Liver (tissue), 9 donors: ENCODE data around the gene SH2B3. TPM values are rescaled to one million over a fixed set of nuclear protein-coding genes. Genes with fewer than 3 reads are reported as not detected.
A peak's percentile ranks its signal among the peaks of the same experiment; 100 is the strongest.

Source experiments
- DNase-seq: peaks from one replicate; pipeline ENCODE4 v3.0.0-alpha.2; 2017; ENCODE audit warnings: low spot score
- H3K27ac ChIP-seq, 2 donors: one replicate each; pipeline ENCODE4 v1.7.0; 2013; ENCODE audit warnings: inconsistent platforms in 2 of 2, low read length in 2 of 2, control low read depth in 1 of 2, low read depth in 1 of 2, mild to moderate bottlenecking in 1 of 2
- H3K27me3 ChIP-seq, 4 donors: one replicate each; pipeline versions ENCODE4 v1.6.1 to v1.7.0; 2013; ENCODE audit warnings: low read length in 3 of 4, inconsistent platforms in 1 of 4, mild to moderate bottlenecking in 1 of 4, moderate library complexity in 1 of 4; ENCODE audit not compliant: control insufficient read depth in 4 of 4, insufficient read depth in 4 of 4
- H3K36me3 ChIP-seq, 4 donors: one replicate each; pipeline versions ENCODE4 v1.6.1 to v1.7.0; 2013; ENCODE audit warnings: low read length in 3 of 4, mild to moderate bottlenecking in 3 of 4, low read depth in 1 of 4, moderate library complexity in 1 of 4; ENCODE audit not compliant: control insufficient read depth in 4 of 4, insufficient read depth in 3 of 4
- H3K4me1 ChIP-seq, 4 donors: one replicate each; pipeline versions ENCODE4 v1.6.1 to v1.7.0; 2013; ENCODE audit warnings: low read length in 3 of 4, mild to moderate bottlenecking in 3 of 4, moderate library complexity in 1 of 4; ENCODE audit not compliant: control insufficient read depth in 4 of 4, insufficient read depth in 4 of 4
- H3K4me3 ChIP-seq, 3 donors: one replicate each; pipeline versions ENCODE4 v1.6.1 to v1.7.0; 2013; ENCODE audit warnings: low read length in 3 of 3, control low read depth in 1 of 3, low read depth in 1 of 3, mild to moderate bottlenecking in 1 of 3
- H3K9ac ChIP-seq, 2 donors: one replicate each; pipeline ENCODE4 v1.7.0; 2013; ENCODE audit warnings: low read length in 2 of 2, mild to moderate bottlenecking in 2 of 2, moderate library complexity in 2 of 2, control low read depth in 1 of 2, low read depth in 1 of 2
- H3K9me3 ChIP-seq, 4 donors: one replicate each; pipeline versions ENCODE4 v1.6.1 to v1.7.0; 2013; ENCODE audit warnings: low read length in 3 of 4; ENCODE audit not compliant: control insufficient read depth in 4 of 4
- EGR1 ChIP-seq, 2 donors: IDR thresholded peaks; 2 replicates each; pipeline ENCODE4 v1.6.1; 2016 to 2018; ENCODE audit warnings: antibody characterized with exemption in 2 of 2, low read depth in 2 of 2
- FOXA1 ChIP-seq: IDR thresholded peaks from 2 replicates; pipeline ENCODE4 v1.6.1; 2016; ENCODE audit warnings: antibody characterized with exemption
- FOXA2 ChIP-seq: IDR thresholded peaks from 2 replicates; pipeline ENCODE4 v1.6.1; 2016; ENCODE audit warnings: antibody characterized with exemption
- GABPA ChIP-seq, 2 donors: IDR thresholded peaks in 1 of 2; conservative IDR thresholded peaks in 1 of 2; 2 replicates each; pipeline ENCODE4 v1.6.1; 2016; ENCODE audit warnings: antibody characterized with exemption in 2 of 2, mild to moderate bottlenecking in 1 of 2, moderate library complexity in 1 of 2
- HNF4A ChIP-seq, 2 donors: conservative IDR thresholded peaks; 2 replicates each; pipeline ENCODE4 v1.6.1; 2016; ENCODE audit warnings: antibody characterized with exemption in 2 of 2, mild to moderate bottlenecking in 2 of 2
- HNF4G ChIP-seq: IDR thresholded peaks from 2 replicates; pipeline ENCODE4 v1.6.1; 2016; ENCODE audit warnings: antibody characterized with exemption
- JUND ChIP-seq, 2 donors: IDR thresholded peaks; 2 replicates each; pipeline ENCODE4 v1.6.1; 2016; ENCODE audit warnings: antibody characterized with exemption in 2 of 2
- NR2F2 ChIP-seq: IDR thresholded peaks from 2 replicates; pipeline ENCODE4 v1.6.1; 2016; ENCODE audit warnings: antibody characterized with exemption
- RAD21 ChIP-seq, 2 donors: IDR thresholded peaks; 2 replicates each; pipeline ENCODE4 v1.6.1; 2016; ENCODE audit warnings: antibody characterized with exemption in 2 of 2, mild to moderate bottlenecking in 2 of 2
- RXRA ChIP-seq, 2 donors: IDR thresholded peaks; 2 replicates each; pipeline ENCODE4 v1.6.1; 2017 to 2018; ENCODE audit warnings: antibody characterized with exemption in 2 of 2, mild to moderate bottlenecking in 1 of 2
- SP1 ChIP-seq: IDR thresholded peaks from 2 replicates; pipeline ENCODE4 v1.6.1; 2018; ENCODE audit warnings: antibody characterized with exemption, mild to moderate bottlenecking
- TAF1 ChIP-seq: conservative IDR thresholded peaks from 2 replicates; pipeline ENCODE4 v1.6.1; 2016; ENCODE audit warnings: antibody characterized with exemption, mild to moderate bottlenecking
- YY1 ChIP-seq: IDR thresholded peaks from 2 replicates; pipeline ENCODE4 v1.6.1; 2016; ENCODE audit warnings: antibody characterized with exemption, mild to moderate bottlenecking
- WGBS: extraction: QIAGEN DNeasy Blood & Tissue Kit; methylation state at CpG from one replicate; pipeline ENCODE4 v1.1.7; 2013; 5-methylcytosine and 5-hydroxymethylcytosine counted together
- polyA plus RNA-seq, 2 donors: library from polyadenylated mRNA; stranded (reverse) in 1 of 2; unstranded in 1 of 2; fragments of 200-250 nt in 1 of 2; fragments of >200 nt in 1 of 2; fragmentation: Nextera tagmentation in 1 of 2; extraction: Ambion mirVana in 1 of 2; gene quantifications; one replicate each; pipeline versions ENCODE4 v1.2.1 to v1.2.3, GENCODE V29; 2013 to 2015
- total RNA-seq, 2 donors: library from RNA; depleted of rRNA; stranded (reverse); fragments of >200 nt; gene quantifications; one replicate each; pipeline ENCODE4 v1.2.3, GENCODE V29; 2014
- TF ChIP-seq, protein P1 (sequence below): IDR thresholded peaks from 2 replicates; pipeline ENCODE4 v1.6.1; 2016; ENCODE audit warnings: antibody characterized with exemption
- TF ChIP-seq, protein P2 (sequence below): IDR thresholded peaks from 2 replicates; pipeline ENCODE4 v1.6.1; 2016; ENCODE audit warnings: antibody characterized with exemption, mild to moderate bottlenecking
- TF ChIP-seq, protein P3 (sequence below): IDR thresholded peaks from 2 replicates; pipeline ENCODE4 v1.6.1; 2016; ENCODE audit warnings: antibody characterized with exemption
- TF ChIP-seq, protein P4 (sequence below): IDR thresholded peaks from 2 replicates; pipeline ENCODE4 v1.6.1; 2016; ENCODE audit warnings: antibody characterized with exemption
- TF ChIP-seq, protein P5 (sequence below): fragments of 150-350 bp; IDR thresholded peaks from 2 replicates; pipeline ENCODE4 v1.5.1; 2017; ENCODE audit warnings: improper control_type of control experiment, low read depth, low read length; ENCODE audit not compliant: missing input control
- donor health status: healthy.
- donor health status: healthy.
- donor health status: healthy.
- donor health status: healthy.
- donor health status: healthy.

SH2B3 gene
- total and polyA plus RNA-seq, 4 donors = 4.4 to 18.7 (median 8.8) TPM

DNA sequence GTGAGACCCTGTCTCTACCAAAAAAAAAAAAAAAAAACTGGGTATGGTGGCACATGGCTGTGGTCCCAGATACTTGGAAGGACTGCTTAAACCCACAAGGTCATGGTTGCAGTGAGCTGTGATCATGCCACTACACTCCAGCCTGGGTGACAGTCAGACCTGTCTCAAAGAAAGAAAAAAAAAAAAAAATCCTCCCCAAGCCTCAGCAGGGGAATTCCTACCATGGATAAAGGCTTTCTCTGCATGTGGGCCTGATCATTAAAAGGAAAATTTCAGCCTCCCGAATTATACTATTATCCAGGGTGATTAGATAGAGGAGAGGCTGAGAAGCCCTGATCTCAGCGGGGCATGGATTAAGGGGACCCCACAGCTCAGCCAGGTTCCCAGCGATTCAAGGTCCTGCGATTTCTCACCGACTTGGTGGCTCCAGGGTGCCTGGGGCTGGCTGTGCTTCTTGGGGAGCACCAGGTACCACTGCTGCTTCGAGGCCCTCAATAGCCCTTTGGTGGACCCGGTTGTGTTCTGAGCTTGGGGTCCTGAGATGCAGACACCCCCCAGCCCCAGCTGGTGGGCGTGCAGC is 5.6 kb downstream of the SH2B3 start:
- WGBS = 91% methylated on average over 8 of the region's 8 CpGs
- Histone ChIP-seq H3K9me3 (no peaks in the 10 kb centered on the region), H3K9ac (no peak overlapping the region), H3K27me3 (no peaks in the 10 kb centered on the region), H3K36me3 (no peaks in the 10 kb centered on the region), H3K4me1 (peaks cover 15 to 71% (median 53%) of the 10 kb centered on the region in 4 donors), H3K4me3 (no peak overlapping the region), H3K27ac (peak overlapping the region; percentile 80 to 85)
- no peak for TF ChIP-seq HNF4A (conservative IDR thresholded peaks at IDR 0.05)
- no peak for TF ChIP-seq GABPA (IDR thresholded peaks at IDR 0.05 in 1 of 2, conservative IDR thresholded peaks at IDR 0.05 in 1 of 2)
- TF ChIP-seq, protein P1, sequence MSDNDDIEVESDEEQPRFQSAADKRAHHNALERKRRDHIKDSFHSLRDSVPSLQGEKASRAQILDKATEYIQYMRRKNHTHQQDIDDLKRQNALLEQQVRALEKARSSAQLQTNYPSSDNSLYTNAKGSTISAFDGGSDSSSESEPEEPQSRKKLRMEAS = no peak
- TF ChIP-seq, protein P2, sequence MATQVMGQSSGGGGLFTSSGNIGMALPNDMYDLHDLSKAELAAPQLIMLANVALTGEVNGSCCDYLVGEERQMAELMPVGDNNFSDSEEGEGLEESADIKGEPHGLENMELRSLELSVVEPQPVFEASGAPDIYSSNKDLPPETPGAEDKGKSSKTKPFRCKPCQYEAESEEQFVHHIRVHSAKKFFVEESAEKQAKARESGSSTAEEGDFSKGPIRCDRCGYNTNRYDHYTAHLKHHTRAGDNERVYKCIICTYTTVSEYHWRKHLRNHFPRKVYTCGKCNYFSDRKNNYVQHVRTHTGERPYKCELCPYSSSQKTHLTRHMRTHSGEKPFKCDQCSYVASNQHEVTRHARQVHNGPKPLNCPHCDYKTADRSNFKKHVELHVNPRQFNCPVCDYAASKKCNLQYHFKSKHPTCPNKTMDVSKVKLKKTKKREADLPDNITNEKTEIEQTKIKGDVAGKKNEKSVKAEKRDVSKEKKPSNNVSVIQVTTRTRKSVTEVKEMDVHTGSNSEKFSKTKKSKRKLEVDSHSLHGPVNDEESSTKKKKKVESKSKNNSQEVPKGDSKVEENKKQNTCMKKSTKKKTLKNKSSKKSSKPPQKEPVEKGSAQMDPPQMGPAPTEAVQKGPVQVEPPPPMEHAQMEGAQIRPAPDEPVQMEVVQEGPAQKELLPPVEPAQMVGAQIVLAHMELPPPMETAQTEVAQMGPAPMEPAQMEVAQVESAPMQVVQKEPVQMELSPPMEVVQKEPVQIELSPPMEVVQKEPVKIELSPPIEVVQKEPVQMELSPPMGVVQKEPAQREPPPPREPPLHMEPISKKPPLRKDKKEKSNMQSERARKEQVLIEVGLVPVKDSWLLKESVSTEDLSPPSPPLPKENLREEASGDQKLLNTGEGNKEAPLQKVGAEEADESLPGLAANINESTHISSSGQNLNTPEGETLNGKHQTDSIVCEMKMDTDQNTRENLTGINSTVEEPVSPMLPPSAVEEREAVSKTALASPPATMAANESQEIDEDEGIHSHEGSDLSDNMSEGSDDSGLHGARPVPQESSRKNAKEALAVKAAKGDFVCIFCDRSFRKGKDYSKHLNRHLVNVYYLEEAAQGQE = no peak
- no peak for TF ChIP-seq HNF4G
- no peak for TF ChIP-seq FOXA1
- TF ChIP-seq, protein P3, sequence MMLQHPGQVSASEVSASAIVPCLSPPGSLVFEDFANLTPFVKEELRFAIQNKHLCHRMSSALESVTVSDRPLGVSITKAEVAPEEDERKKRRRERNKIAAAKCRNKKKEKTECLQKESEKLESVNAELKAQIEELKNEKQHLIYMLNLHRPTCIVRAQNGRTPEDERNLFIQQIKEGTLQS = no peak
- TF ChIP-seq NR2F2 = no peak
- no peak for TF ChIP-seq TAF1
- TF ChIP-seq YY1 = no peak
- TF ChIP-seq, protein P4, sequence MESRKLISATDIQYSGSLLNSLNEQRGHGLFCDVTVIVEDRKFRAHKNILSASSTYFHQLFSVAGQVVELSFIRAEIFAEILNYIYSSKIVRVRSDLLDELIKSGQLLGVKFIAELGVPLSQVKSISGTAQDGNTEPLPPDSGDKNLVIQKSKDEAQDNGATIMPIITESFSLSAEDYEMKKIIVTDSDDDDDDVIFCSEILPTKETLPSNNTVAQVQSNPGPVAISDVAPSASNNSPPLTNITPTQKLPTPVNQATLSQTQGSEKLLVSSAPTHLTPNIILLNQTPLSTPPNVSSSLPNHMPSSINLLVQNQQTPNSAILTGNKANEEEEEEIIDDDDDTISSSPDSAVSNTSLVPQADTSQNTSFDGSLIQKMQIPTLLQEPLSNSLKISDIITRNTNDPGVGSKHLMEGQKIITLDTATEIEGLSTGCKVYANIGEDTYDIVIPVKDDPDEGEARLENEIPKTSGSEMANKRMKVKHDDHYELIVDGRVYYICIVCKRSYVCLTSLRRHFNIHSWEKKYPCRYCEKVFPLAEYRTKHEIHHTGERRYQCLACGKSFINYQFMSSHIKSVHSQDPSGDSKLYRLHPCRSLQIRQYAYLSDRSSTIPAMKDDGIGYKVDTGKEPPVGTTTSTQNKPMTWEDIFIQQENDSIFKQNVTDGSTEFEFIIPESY = no peak
- TF ChIP-seq RAD21 (IDR thresholded peaks at IDR 0.05) = no peak
- TF ChIP-seq, protein P5, sequence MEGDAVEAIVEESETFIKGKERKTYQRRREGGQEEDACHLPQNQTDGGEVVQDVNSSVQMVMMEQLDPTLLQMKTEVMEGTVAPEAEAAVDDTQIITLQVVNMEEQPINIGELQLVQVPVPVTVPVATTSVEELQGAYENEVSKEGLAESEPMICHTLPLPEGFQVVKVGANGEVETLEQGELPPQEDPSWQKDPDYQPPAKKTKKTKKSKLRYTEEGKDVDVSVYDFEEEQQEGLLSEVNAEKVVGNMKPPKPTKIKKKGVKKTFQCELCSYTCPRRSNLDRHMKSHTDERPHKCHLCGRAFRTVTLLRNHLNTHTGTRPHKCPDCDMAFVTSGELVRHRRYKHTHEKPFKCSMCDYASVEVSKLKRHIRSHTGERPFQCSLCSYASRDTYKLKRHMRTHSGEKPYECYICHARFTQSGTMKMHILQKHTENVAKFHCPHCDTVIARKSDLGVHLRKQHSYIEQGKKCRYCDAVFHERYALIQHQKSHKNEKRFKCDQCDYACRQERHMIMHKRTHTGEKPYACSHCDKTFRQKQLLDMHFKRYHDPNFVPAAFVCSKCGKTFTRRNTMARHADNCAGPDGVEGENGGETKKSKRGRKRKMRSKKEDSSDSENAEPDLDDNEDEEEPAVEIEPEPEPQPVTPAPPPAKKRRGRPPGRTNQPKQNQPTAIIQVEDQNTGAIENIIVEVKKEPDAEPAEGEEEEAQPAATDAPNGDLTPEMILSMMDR = no peak
- no peak for TF ChIP-seq JUND (IDR thresholded peaks at IDR 0.05)
- TF ChIP-seq EGR1 (IDR thresholded peaks at IDR 0.05; ENCODE audit: low read depth in 2 of 2) = no peak
- TF ChIP-seq SP1 = no peak
- no peak for TF ChIP-seq RXRA (IDR thresholded peaks at IDR 0.05)
- TF ChIP-seq FOXA2 = no peak
- DNase-seq = no peak
